BLaER1 treated with 17β-estradiol and CSF1 and Interleukin-3, amounts not matched to agents 10 nM and 100 nM (cell line): ENCODE results near the gene EVI2B.

Experiments
- H3K27ac ChIP-seq, 11 experiments: shearing (Covaris generic); formaldehyde crosslinking; 2 replicates each; pipeline ENCODE4 v1.8.1; 2022
- H3K27me3 ChIP-seq, 11 experiments: shearing (Covaris generic); formaldehyde crosslinking; 2 replicates each; pipeline ENCODE4 v1.8.1; 2022
- H3K36me3 ChIP-seq, 11 experiments: shearing (Covaris generic); formaldehyde crosslinking; 2 replicates each; pipeline ENCODE4 v1.8.1; 2022
- H3K4me1 ChIP-seq, 10 experiments: shearing (Covaris generic); formaldehyde crosslinking; 2 replicates each; pipeline ENCODE4 v1.8.1; 2022
- H3K4me2 ChIP-seq, 11 experiments: shearing (Covaris generic); formaldehyde crosslinking; 2 replicates each; pipeline ENCODE4 v1.8.1; 2022
- H3K4me3 ChIP-seq, 10 experiments: shearing (Covaris generic); formaldehyde crosslinking; 2 replicates each; pipeline ENCODE4 v1.8.1; 2022
- H3K9ac ChIP-seq, 11 experiments: shearing (Covaris generic); formaldehyde crosslinking; 2 replicates each; pipeline ENCODE4 v1.8.1; 2022
- H3K9me3 ChIP-seq, 11 experiments: shearing (Covaris generic); formaldehyde crosslinking; replicated peaks in 1 of 11; 2 replicates each; pipeline ENCODE4 v1.8.1; 2022
- H4K20me1 ChIP-seq, 11 experiments: shearing (Covaris generic); formaldehyde crosslinking; 2 replicates each; pipeline ENCODE4 v1.8.1; 2022
- Cebpa-rat ChIP-seq, 11 experiments: shearing (Covaris generic); IDR thresholded peaks; 2 replicates each; pipeline ENCODE4 v1.8.1; 2022

EVI2B gene

DNA sequence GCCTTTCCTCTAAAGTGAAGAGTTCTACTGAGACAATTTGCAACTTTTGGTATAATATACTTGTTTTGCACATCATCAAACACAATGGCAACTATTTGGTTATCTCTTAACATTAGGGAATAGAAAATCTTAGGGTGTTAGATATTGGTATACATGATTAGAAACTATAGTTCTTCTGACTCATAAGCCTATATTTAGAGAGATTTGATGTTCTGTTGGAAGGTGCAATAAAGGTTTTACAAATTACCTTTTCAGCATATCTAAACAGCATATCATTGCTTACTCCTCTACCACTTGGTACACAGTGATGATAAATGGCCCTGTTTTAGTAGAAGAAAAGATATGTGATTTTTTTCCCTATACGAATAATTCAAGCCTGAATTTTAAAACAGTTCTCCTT is 6.2 kb downstream of the EVI2B start:
- Histone ChIP-seq H3K27me3 (no peaks in the 10 kb centered on the region), H4K20me1 (peaks cover 0 to 58% (median 24%) of the 10 kb centered on the region in 11 experiments; a peak in 12 of 22 replicates), H3K36me3 (peaks cover 49 to 70% (median 57%) of the 10 kb centered on the region in 11 experiments), H3K4me3 (peak overlapping the region in 3 of 10 experiments; percentile 70 to 89 (median 75); a peak in 4 of 20 replicates), H3K27ac (peak overlapping the region in 8 of 11 experiments; percentile 91 to 99 (median 97); a peak in 14 of 22 replicates), H3K4me1 (peaks cover 33 to 54% (median 48%) of the 10 kb centered on the region in 10 experiments), H3K9me3 (peaks cover 0 to 43% (median 33%) of the 10 kb centered on the region in 11 experiments; a peak in 19 of 22 replicates), H3K9ac (peak overlapping the region in 5 of 11 experiments; percentile 76 to 93 (median 87); a peak in 7 of 22 replicates), H3K4me2 (peak overlapping the region; percentile 80 to 97 (median 90); a peak in 20 of 22 replicates)
- no peak for TF ChIP-seq Cebpa-rat (IDR thresholded peaks at IDR 0.05)

DNA sequence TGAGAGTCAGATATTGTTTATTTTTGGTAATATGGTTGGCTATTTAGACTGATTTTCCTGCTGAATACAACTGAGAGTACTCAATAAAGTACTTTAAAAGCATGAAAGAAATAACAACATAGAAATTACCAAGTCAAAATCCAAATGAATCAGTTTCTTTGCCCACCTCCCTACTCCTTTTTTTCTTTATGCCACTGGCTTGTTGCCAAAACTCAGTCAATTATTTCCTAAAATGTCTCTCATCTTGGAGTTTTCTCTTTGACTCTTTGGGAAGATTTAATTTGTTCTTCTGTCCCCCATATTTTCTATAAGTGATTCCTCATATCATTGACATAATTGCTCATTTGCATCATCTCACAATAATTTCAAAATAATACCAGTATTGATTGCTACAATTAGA is 14.2 kb downstream of the EVI2B start:
- Histone ChIP-seq H3K4me3 (no peak overlapping the region), H3K9me3 (peaks cover 0 to 18% (median 14%) of the 10 kb centered on the region in 11 experiments; a peak in 17 of 22 replicates), H3K9ac (no peak overlapping the region), H3K27ac (no peak overlapping the region), H3K27me3 (no peaks in the 10 kb centered on the region), H4K20me1 (peaks cover 0 to 43% (median 4%) of the 10 kb centered on the region in 11 experiments; a peak in 10 of 22 replicates), H3K4me1 (peaks cover 0 to 11% (median 7%) of the 10 kb centered on the region in 10 experiments; a peak in 11 of 20 replicates), H3K4me2 (no peak overlapping the region), H3K36me3 (peaks cover 19 to 55% (median 28%) of the 10 kb centered on the region in 11 experiments)
- no peak for TF ChIP-seq Cebpa-rat (IDR thresholded peaks at IDR 0.05)

DNA sequence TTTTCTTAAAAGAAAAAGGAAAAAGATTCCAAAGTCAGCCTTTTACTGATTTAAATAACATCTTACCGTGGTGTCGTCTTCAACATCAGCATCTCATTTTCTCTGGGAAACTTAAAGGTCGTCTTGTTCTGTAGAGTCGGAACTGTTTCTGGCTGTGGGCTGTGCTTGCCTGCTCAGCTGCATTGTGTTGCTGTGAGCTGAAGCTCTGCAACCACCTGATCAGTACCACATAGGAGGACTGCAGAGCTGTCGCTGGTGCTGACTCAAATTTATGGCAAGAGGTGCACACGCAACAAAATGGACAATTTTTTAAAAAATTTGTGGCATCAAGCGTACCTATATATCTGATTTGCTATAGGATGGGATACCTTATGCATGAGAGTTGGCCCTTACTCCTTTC is 16.8 kb downstream of the EVI2B start, which contains the start of gene OMG:
TSS of gene OMG (minus strand) at position 150 of the 400 bp plus-strand sequence. CDS start 908 bp downstream, outside the sequence.
- Histone ChIP-seq H3K27ac (no peak within 1 kb of the TSS), H3K9me3 (no peaks in the 10 kb centered on the region), H3K4me2 (no peak within 1 kb of the TSS), H3K4me3 (no peak within 1 kb of the TSS), H4K20me1 (peaks cover 0 to 18% (median 0%) of the 10 kb centered on the region in 11 experiments; a peak in 7 of 22 replicates), H3K27me3 (no peaks in the 10 kb centered on the region), H3K9ac (no peak within 1 kb of the TSS), H3K36me3 (peaks cover 0 to 47% (median 6%) of the 10 kb centered on the region in 11 experiments; a peak in 16 of 22 replicates), H3K4me1 (peaks cover 0 to 20% (median 11%) of the 10 kb centered on the region in 10 experiments; a peak in 12 of 20 replicates)
- TF ChIP-seq Cebpa-rat (IDR thresholded peaks at IDR 0.05): no peak

DNA sequence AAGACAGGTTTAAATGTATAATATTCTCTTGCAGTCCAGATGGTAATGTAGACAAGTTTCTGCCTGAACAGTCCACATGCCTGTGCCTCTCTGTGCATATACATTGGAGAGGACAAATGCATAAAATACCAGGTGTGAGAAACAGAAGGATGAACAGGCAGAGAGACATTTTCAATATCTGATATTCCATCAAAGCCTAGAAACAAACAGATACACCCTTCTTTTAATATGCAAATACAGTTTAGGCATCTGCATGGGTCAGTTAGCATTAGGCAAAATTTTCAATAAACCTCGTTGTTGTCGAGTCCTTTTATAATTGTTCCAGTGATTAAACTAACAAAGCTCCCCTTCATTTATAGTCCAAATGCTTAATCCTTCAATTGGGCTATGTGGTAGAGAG is 17.7 kb downstream of the EVI2B start:
- Histone ChIP-seq H4K20me1 (peaks cover 0 to 8% (median 0%) of the 10 kb centered on the region in 11 experiments; a peak in 4 of 22 replicates), H3K36me3 (peaks cover 0 to 47% (median 6%) of the 10 kb centered on the region in 11 experiments; a peak in 14 of 22 replicates), H3K4me2 (no peak overlapping the region), H3K9me3 (no peaks in the 10 kb centered on the region), H3K9ac (no peak overlapping the region), H3K4me1 (peaks cover 0 to 20% (median 11%) of the 10 kb centered on the region in 10 experiments; a peak in 11 of 20 replicates), H3K27ac (no peak overlapping the region), H3K27me3 (no peaks in the 10 kb centered on the region), H3K4me3 (no peak overlapping the region)
- no peak for TF ChIP-seq Cebpa-rat (IDR thresholded peaks at IDR 0.05)

DNA sequence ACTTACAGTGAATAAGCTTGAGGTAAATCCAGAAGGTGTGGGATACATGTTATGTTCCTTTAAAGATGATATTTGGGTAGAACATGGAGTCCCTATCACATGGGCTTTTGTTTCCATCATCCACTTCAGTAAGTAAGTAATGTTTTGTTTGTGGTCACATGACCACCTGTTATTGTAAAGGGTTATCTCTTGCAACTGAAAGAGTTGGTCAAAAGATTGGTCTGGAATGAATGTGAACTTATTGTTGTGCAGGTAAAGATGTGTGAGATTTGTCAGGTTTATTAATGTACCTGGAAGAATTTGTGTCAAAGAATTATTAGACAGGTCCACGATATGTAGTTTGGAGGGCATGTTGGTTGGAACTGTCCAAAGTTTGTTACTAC is 18.4 kb downstream of the EVI2B start:
- H4K20me1 ChIP-seq: peaks cover 0 to 2% (median 0%) of the 10 kb centered on the region in 11 experiments; a peak in 2 of 22 replicates

DNA sequence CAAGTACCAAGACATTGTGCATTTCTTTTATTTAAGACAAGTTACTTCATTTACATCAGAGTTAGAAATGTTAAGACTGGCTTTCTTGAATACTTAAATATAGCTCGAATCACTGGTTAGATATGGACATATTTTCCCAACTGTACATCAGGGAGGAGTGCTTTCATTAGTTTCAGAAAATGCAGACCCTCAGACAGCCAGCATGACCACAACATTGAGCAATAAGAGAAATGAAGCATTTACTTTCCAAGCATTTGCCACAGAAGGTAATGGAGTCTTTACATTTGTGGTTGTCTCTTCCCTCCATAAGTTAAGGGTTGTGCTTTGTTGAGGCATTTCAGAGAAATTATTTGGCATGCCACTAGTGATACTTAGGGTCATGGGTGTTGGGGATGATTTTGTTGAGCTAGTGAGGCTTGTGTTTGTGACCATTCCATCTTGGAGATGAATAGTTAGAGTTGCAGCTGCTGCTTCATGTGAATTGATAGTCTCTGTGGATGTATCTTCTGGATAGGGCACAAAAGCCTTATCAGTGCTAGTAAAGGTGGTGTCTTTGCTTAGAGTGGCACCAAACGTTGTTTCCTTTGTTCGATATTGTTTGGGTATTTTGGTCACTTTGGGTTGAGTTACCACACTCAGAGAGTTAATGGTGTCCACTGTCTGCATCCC is 18.9 kb downstream of the EVI2B start:
- no peak overlapping the region for H3K4me3 ChIP-seq
- H3K36me3 ChIP-seq: peaks cover 0 to 45% (median 6%) of the 10 kb centered on the region in 11 experiments; a peak in 12 of 22 replicates
- TF ChIP-seq Cebpa-rat (IDR thresholded peaks at IDR 0.05): peak in 2 of 11 experiments; percentile 37 to 65; a peak in 4 of 22 replicates
- no peaks in the 10 kb centered on the region for H3K9me3 ChIP-seq
- H3K4me2 ChIP-seq: peak overlapping the region in 7 of 11 experiments; percentile 14 to 65 (median 45); a peak in 11 of 22 replicates
- H3K27ac ChIP-seq: peak overlapping the region in 4 of 11 experiments; percentile 2 to 14 (median 2); a peak in 2 of 22 replicates
- no peaks in the 10 kb centered on the region; a peak in 1 of 22 replicates for H4K20me1 ChIP-seq
- H3K27me3 ChIP-seq: no peaks in the 10 kb centered on the region
- H3K9ac ChIP-seq: no peak overlapping the region
- peaks cover 0 to 20% (median 11%) of the 10 kb centered on the region in 10 experiments; a peak in 13 of 20 replicates for H3K4me1 ChIP-seq

More for the DNA sequence above, 18.4 kb downstream of the EVI2B start:
- Histone ChIP-seq H3K4me1 (peaks cover 0 to 20% (median 11%) of the 10 kb centered on the region in 10 experiments; a peak in 11 of 20 replicates), H3K4me2 (peak overlapping the region in 4 of 11 experiments; percentile 40 to 65 (median 51); a peak in 8 of 22 replicates), H3K9ac (no peak overlapping the region), H3K27me3 (no peaks in the 10 kb centered on the region), H3K27ac (peak overlapping the region in 3 of 11 experiments; percentile 2 to 14 (median 3); a peak in 2 of 22 replicates), H3K36me3 (peaks cover 0 to 47% (median 6%) of the 10 kb centered on the region in 11 experiments; a peak in 12 of 22 replicates), H3K9me3 (no peaks in the 10 kb centered on the region), H3K4me3 (no peak overlapping the region)
- TF ChIP-seq Cebpa-rat (IDR thresholded peaks at IDR 0.05): no peak

DNA sequence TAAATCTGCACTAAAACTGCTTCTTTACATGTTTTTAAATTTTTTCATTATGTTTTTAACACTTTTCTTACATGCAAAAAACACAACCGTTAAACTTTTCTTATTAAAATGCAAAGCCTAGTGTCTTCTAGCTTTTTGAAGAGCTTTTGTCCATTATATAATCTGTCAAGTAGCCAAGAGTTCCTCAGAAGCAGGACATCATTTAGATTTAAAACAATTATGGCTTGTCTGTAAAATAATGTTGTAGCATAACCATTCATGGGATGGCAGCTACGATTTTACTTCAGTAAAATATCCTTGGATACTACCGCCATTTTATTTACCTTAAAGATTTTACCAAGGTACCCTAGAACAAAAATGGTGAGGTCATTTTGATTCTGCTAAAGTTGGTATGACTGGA is 19.6 kb downstream of the EVI2B start:
- Histone ChIP-seq H3K4me3 (no peak overlapping the region), H3K4me1 (peaks cover 0 to 20% (median 11%) of the 10 kb centered on the region in 10 experiments; a peak in 13 of 20 replicates), H3K27me3 (no peaks in the 10 kb centered on the region), H3K36me3 (peaks cover 0 to 50% (median 6%) of the 10 kb centered on the region in 11 experiments; a peak in 12 of 22 replicates), H3K4me2 (peak overlapping the region in 4 of 11 experiments; percentile 4 to 57 (median 42); a peak in 7 of 22 replicates), H4K20me1 (no peaks in the 10 kb centered on the region; a peak in 1 of 22 replicates), H3K9me3 (no peaks in the 10 kb centered on the region), H3K9ac (no peak overlapping the region), H3K27ac (no peak overlapping the region)
- no peak for TF ChIP-seq Cebpa-rat (IDR thresholded peaks at IDR 0.05)

DNA sequence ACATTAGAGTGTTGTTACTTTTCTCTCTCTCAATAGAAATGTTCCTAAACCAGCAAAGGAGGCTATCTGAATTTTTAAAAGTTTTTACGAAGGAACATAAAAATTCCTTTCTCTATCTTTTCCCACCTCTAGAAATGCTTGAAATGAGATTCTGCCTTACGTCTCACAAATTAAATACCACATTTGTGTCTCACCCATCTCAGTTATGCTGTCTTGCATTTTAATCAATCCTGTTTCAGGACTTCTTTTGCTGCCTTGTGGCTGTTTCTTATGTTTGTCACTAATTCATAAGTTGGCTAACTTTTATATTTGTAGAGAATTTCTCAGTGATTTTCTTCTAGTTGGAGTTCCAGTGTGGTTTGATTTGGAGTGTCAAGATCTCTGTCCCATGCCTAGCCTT is 20.3 kb downstream of the EVI2B start:
- no peak overlapping the region for H3K4me3 ChIP-seq
- no peaks in the 10 kb centered on the region for H3K9me3 ChIP-seq
- no peak overlapping the region for H3K4me2 ChIP-seq
- H3K27ac ChIP-seq: no peak overlapping the region
- peaks cover 0 to 20% (median 11%) of the 10 kb centered on the region in 10 experiments; a peak in 13 of 20 replicates for H3K4me1 ChIP-seq
- H3K27me3 ChIP-seq: no peaks in the 10 kb centered on the region
- no peak overlapping the region for H3K9ac ChIP-seq
- peaks cover 0 to 56% (median 6%) of the 10 kb centered on the region in 11 experiments; a peak in 12 of 22 replicates for H3K36me3 ChIP-seq
- TF ChIP-seq Cebpa-rat (IDR thresholded peaks at IDR 0.05): no peak
- no peaks in the 10 kb centered on the region; a peak in 1 of 22 replicates for H4K20me1 ChIP-seq
